ENCODE data around the gene FAT1.

FAT1 gene

DNA sequence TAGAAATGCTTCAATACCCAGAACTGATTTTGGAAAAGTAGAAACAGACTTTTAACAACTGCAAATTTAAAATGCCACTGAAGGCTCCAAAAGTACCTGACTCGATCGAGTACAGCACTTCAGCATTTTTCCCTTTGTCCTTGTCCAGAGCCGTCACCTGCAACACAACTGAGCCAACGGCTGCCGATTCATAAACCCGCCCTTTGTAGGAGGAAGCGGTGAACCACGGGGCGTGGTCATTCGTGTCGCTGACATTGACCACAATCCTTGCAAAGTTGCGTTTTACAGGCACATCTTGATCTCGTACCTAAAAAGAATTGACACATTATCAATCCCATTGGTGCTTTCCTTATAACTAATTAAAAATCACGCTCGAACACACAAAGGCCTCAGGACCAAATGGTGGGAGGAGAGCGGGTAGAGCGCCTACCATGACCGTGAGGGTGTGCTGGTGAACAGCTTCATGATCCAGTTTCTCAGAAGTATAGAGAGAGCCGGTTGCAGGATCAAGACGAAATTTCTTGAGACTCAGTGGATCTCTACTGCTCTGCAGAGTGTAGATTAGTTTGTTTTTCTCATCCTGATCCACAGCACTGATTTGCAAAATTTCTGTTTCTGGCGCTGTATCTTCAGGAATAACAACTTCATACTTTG is 95.5 kb downstream of the FAT1 start:
- TF ChIP-seq, protein P1, sequence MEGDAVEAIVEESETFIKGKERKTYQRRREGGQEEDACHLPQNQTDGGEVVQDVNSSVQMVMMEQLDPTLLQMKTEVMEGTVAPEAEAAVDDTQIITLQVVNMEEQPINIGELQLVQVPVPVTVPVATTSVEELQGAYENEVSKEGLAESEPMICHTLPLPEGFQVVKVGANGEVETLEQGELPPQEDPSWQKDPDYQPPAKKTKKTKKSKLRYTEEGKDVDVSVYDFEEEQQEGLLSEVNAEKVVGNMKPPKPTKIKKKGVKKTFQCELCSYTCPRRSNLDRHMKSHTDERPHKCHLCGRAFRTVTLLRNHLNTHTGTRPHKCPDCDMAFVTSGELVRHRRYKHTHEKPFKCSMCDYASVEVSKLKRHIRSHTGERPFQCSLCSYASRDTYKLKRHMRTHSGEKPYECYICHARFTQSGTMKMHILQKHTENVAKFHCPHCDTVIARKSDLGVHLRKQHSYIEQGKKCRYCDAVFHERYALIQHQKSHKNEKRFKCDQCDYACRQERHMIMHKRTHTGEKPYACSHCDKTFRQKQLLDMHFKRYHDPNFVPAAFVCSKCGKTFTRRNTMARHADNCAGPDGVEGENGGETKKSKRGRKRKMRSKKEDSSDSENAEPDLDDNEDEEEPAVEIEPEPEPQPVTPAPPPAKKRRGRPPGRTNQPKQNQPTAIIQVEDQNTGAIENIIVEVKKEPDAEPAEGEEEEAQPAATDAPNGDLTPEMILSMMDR (conservative IDR thresholded peaks at IDR 0.05) = no peak
- H3K27ac ChIP-seq = no peak overlapping the region

DNA sequence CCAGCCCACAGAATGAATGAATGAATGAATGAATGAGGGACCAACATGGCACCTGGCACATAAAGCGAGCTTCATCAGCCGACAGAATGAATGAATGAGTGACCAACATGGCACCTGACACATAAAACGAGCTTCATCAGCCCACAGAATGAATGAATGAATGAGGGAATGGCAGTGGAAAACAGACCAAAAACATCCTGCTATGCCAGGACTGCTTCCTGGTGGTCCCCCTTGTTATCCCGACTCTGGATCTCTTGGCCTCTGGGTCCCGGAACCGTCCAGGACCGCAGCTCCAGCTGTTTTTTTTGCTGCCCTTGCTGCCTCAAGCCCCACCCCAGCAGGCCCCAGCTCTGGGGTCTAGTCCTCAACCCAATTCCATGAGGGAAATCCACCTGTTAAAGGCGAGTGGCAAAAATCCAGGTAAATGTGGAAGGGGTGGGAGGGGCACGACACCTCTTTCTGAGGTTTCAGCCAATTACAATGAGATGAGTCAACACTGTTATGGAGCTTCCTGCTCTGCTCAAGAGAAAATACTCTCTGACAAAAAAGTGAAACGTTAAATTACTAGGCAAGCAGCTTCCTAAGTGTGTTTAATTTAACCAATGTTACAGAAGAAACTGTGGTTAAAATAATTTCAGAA is 96.3 kb downstream of the FAT1 start:
- no peak overlapping the region for H3K27ac ChIP-seq
- TF ChIP-seq, protein P1 (conservative IDR thresholded peaks at IDR 0.05) = no peak

DNA sequence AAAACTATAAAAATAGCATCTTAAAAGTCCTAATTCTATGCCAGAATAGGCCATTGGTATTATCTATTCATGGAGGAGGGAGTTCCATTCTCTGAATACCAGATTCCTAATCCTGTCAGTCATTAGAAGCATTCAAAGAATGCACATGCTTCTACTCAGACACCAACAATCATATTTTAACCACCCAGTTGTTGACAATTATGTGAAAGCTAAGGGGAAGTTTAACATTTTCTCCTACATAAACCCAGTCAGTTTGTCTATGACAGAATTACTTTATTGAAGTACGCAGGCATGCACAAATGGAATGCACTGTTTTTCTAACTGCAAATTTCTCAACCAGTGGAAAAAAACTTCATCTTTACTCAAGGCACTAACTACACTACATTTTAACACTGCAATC is 98.7 kb downstream of the FAT1 start:
- no peak overlapping the region for H3K27ac ChIP-seq
- TF ChIP-seq, protein P1 (conservative IDR thresholded peaks at IDR 0.05) = no peak

DNA sequence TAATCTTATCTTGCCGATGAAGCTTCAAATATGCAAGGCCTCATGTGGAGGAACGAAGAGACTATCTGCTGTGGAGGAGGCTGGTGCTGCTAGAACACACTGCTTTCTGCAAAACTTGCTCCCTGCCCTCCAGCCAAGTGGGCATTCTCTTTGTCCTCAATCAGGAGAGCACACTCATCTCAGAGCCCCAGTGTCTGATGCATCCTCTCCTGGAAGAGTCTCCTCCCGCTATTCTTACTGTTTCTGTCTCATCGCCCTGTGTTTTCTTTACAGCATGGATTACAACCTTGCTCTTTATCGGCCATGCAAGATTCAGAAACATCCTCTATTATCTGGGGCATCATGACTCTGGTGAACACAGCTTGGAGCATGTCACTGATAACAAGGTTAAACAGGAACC is 100.1 kb downstream of the FAT1 start:
- TF ChIP-seq, protein P1 (conservative IDR thresholded peaks at IDR 0.05) = no peak
- H3K27ac ChIP-seq = no peak overlapping the region

DNA sequence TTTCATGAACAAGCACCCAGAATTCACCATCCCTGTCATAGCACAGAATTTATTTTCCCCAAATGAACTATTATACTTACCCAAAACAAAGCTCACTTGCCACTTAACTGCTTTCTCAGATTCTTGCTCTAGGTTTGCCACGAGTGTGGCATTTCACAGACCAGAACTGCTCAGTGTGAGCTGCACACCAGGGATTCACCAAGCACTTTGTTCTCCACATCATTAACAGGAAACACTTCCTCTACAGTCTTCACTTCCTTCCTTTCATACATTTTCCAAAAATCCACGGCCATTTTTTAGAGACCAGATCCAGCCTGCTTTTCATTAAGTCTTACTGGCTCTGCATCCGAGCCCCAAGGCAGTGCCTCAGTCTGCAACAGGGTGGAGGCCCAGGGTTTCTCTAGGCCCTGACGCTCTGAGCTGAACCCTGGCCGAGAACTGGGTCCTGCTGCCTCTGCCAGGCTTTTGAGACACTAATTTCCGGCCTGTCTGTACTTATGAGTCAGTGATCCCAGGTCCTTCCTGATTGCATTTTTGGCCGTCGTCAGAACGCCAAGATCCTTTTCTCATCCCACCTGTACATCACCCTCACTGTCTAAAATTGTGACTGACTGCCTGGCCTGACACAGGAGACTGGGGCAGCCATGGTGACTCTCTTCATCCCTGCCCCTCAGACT is 100.7 kb downstream of the FAT1 start:
- H3K27ac ChIP-seq = no peak overlapping the region
- TF ChIP-seq, protein P1 (conservative IDR thresholded peaks at IDR 0.05) = no peak

DNA sequence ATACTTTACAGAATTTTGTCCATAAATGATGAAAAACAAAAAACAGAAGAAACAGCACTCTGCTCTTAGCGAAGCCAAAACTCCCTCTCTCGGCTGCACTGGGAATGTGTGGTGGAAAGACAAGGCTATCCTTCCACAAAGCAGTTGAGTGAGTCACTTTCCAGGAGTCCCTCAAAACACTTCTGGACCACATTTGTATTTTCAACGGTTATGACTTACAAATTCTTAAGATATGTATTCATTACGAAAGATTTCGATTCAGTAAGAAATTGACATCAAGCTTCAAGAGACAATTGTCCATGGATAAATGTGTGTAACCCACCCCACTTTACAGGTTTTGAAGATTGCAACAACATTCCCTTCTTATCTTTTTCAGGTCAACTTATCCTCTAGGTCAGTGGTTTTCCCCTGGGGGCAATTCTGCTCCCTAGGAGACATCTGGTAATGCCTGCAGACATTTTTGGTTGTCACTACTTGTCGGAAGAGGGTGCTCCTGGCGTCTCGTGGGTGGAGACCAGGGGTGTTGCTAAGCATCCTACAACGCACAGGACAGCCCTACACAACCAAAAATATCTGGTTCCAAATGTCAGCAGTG is 101.6 kb downstream of the FAT1 start:
- TF ChIP-seq, protein P1 (conservative IDR thresholded peaks at IDR 0.05) = no peak
- H3K27ac ChIP-seq = no peak overlapping the region

DNA sequence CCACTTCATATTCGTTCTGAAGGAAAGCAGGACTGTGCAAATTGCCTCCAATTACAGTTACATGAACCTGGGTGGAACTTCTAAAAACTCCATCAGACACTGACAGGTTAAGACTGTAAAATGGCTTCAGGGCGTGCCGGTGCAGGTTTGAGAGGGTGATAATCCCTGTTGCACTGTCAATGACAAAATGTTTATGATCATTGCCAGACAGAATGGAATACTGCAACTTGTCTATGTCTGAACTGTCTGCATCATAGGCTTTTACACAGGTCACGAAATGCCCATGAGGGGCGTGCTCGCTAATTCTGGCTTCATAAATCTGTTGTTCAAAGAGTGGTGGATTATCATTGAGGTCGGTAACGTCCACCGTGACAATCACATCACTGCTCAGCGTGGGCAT is 104.6 kb downstream of the FAT1 start:
- TF ChIP-seq, protein P1 (conservative IDR thresholded peaks at IDR 0.05) = no peak
- H3K27ac ChIP-seq = no peak overlapping the region
